ENCODE results near the gene C1QC. TPM values are rescaled to one million over a fixed set of nuclear protein-coding genes. Genes with fewer than 3 reads are reported as not detected.
"Not testable (repeated sequence)": the region's sequence is repeated elsewhere in the genome, so short reads cannot be mapped to it uniquely, and the experiment has no call there.

The C1QC gene
- total RNA-seq, 1 donor from 2014 or later, result 30.3 TPM

GRCh38 chr1:22674410-22674749, 30.9 kb downstream of the C1QC start:
- Histone ChIP-seq H3K27me3 (ENCODE audit: control insufficient read depth in 3 of 3, insufficient read depth in 3 of 3, low read length in 3 of 3) (peaks cover 56 to 69% (median 58%) of the 10 kb centered on the region in 3 donors), H3K9ac (ENCODE audit: low read depth in 1 of 3, low read length in 3 of 3) (no peak overlapping the region), H3K36me3 (ENCODE audit: control insufficient read depth in 3 of 3, insufficient read depth in 3 of 3, low read length in 3 of 3) (no peaks in the 10 kb centered on the region)

DNA sequence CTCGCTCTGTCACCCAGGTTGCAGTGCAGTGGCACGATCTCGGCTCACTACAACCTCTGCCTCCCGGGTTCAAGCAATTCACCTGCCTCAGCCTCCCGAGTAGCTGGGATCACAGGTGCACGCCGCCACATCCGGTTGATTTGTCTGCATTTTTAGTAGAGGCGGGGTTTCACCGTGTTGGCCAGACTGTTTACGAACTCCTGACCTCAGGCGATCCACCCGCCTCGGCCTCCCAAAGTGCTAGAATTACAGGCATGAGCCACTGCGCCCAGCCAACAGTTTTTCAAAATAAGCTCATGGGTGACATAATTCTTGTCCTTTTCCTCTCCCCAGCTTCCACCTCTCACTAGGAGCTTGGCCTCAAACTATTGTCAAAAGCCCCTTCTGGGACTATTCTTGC, 32.7 kb downstream of the C1QC start:
- H3K4me3 ChIP-seq (ENCODE audit: low read length in 3 of 3); H3K4me1 ChIP-seq (ENCODE audit: control insufficient read depth in 3 of 3, insufficient read depth in 3 of 3, low read length in 3 of 3); H3K9ac ChIP-seq (ENCODE audit: low read depth in 1 of 3, low read length in 3 of 3); H3K36me3 ChIP-seq (ENCODE audit: control insufficient read depth in 3 of 3, insufficient read depth in 3 of 3, low read length in 3 of 3); H3K27ac ChIP-seq (ENCODE audit: low read depth, low read length); H3K9me3 ChIP-seq (ENCODE audit: control insufficient read depth in 3 of 3, low read length in 3 of 3): not testable (repeated sequence)
- H3K27me3 ChIP-seq (ENCODE audit: control insufficient read depth in 3 of 3, insufficient read depth in 3 of 3, low read length in 3 of 3), result peaks cover 46 to 60% (median 52%) of the 10 kb centered on the region in 3 donors

More at GRCh38 chr1:22674410-22674749, 30.9 kb downstream of the C1QC start:
- H3K4me3 ChIP-seq (ENCODE audit: low read length in 3 of 3), result no peak overlapping the region
- H3K9me3 ChIP-seq (ENCODE audit: control insufficient read depth in 3 of 3, low read length in 3 of 3), result no peaks in the 10 kb centered on the region
- no peak overlapping the region for H3K27ac ChIP-seq (ENCODE audit: low read depth, low read length)
- H3K4me1 ChIP-seq (ENCODE audit: control insufficient read depth in 3 of 3, insufficient read depth in 3 of 3, low read length in 3 of 3), result no peaks in the 10 kb centered on the region

DNA sequence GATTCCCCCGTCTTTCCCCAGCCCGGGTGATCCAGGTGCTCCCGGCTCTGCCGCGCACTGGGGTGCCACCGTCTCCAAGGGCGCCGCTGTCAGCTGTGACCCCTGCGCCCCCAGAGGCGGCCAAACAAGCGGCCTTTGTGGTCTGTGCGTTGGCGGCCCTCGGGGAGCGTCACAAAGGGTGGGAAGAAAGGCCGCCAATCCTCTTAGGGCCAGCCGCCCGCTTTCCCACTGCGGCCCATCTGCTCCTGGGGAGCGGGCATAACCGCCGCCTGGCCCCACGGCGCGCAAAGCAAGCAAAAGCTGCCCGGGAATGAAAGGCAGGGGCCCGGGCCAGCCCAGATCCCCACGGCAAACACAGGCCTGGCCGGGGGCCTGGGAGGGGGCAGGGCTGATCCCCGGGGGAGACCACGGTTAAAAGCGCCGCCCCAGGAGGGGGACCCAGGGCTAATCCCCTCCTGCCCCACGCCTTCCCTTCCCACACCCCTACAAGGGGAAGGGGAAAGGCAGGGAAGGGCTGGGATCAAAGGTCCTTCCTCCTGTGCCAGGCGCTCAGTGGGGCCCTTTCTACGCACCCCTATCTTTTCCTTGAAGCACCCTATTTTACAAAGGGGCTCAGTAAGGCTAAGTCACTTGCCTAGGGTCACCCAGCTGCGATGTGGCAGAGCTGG, 33.6 kb downstream of the C1QC start:
- Histone ChIP-seq H3K27me3 (ENCODE audit: control insufficient read depth in 3 of 3, insufficient read depth in 3 of 3, low read length in 3 of 3) (peaks cover 39 to 51% (median 43%) of the 10 kb centered on the region in 3 donors), H3K9ac (ENCODE audit: low read depth in 1 of 3, low read length in 3 of 3) (no peak overlapping the region), H3K36me3 (ENCODE audit: control insufficient read depth in 3 of 3, insufficient read depth in 3 of 3, low read length in 3 of 3) (no peaks in the 10 kb centered on the region), H3K27ac (ENCODE audit: low read depth, low read length) (no peak overlapping the region), H3K4me3 (ENCODE audit: low read length in 3 of 3) (no peak overlapping the region), H3K4me1 (ENCODE audit: control insufficient read depth in 3 of 3, insufficient read depth in 3 of 3, low read length in 3 of 3) (no peaks in the 10 kb centered on the region), H3K9me3 (ENCODE audit: control insufficient read depth in 3 of 3, low read length in 3 of 3) (no peaks in the 10 kb centered on the region)

GRCh38 chr1:22677931-22678896, 34.8 kb downstream of the C1QC start:
- Histone ChIP-seq H3K27me3 (ENCODE audit: control insufficient read depth in 3 of 3, insufficient read depth in 3 of 3, low read length in 3 of 3) (peaks cover 31 to 40% (median 37%) of the 10 kb centered on the region in 3 donors), H3K9me3 (ENCODE audit: control insufficient read depth in 3 of 3, low read length in 3 of 3) (no peaks in the 10 kb centered on the region)

DNA sequence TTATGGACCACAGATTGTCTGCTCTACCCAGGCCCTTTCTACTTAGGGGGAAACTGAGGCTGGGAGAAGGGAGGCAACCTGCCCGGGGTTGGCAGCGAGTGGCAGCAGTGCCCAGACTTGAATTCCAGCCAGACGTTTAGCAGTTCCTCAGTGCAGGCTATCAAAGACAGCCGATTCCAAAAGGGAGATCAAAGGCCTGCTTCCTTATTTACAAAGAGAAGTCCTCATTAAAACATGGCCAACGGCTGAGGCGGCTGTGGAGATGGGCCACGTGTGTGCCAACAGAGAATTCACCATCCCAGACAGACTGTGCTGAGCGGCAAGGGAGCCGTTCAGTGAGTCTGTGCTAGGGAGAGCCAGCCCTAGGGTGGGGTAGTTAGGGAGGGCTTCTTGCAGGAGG, 37.3 kb downstream of the C1QC start:
- Histone ChIP-seq H3K4me1 (ENCODE audit: control insufficient read depth in 3 of 3, insufficient read depth in 3 of 3, low read length in 3 of 3) (no peaks in the 10 kb centered on the region), H3K27me3 (ENCODE audit: control insufficient read depth in 3 of 3, insufficient read depth in 3 of 3, low read length in 3 of 3) (peaks cover 30 to 37% (median 36%) of the 10 kb centered on the region in 3 donors), H3K36me3 (ENCODE audit: control insufficient read depth in 3 of 3, insufficient read depth in 3 of 3, low read length in 3 of 3) (no peaks in the 10 kb centered on the region), H3K27ac (ENCODE audit: low read depth, low read length) (no peak overlapping the region), H3K9ac (ENCODE audit: low read depth in 1 of 3, low read length in 3 of 3) (no peak overlapping the region), H3K9me3 (ENCODE audit: control insufficient read depth in 3 of 3, low read length in 3 of 3) (no peaks in the 10 kb centered on the region), H3K4me3 (ENCODE audit: low read length in 3 of 3) (no peak overlapping the region)

More at GRCh38 chr1:22677931-22678896, 34.8 kb downstream of the C1QC start:
- H3K4me1 ChIP-seq (ENCODE audit: control insufficient read depth in 3 of 3, insufficient read depth in 3 of 3, low read length in 3 of 3), result no peaks in the 10 kb centered on the region
- no peak overlapping the region for H3K9ac ChIP-seq (ENCODE audit: low read depth in 1 of 3, low read length in 3 of 3)
- no peak overlapping the region for H3K4me3 ChIP-seq (ENCODE audit: low read length in 3 of 3)
- H3K27ac ChIP-seq (ENCODE audit: low read depth, low read length), result no peak overlapping the region
- H3K36me3 ChIP-seq (ENCODE audit: control insufficient read depth in 3 of 3, insufficient read depth in 3 of 3, low read length in 3 of 3), result no peaks in the 10 kb centered on the region

GRCh38 chr1:22681556-22682276, 38.3 kb downstream of the C1QC start:
- Histone ChIP-seq H3K36me3 (ENCODE audit: control insufficient read depth in 3 of 3, insufficient read depth in 3 of 3, low read length in 3 of 3) (no peaks in the 10 kb centered on the region), H3K9me3 (ENCODE audit: control insufficient read depth in 3 of 3, low read length in 3 of 3) (no peaks in the 10 kb centered on the region), H3K4me1 (ENCODE audit: control insufficient read depth in 3 of 3, insufficient read depth in 3 of 3, low read length in 3 of 3) (no peaks in the 10 kb centered on the region), H3K4me3 (ENCODE audit: low read length in 3 of 3) (no peak overlapping the region), H3K9ac (ENCODE audit: low read depth in 1 of 3, low read length in 3 of 3) (no peak overlapping the region), H3K27me3 (ENCODE audit: control insufficient read depth in 3 of 3, insufficient read depth in 3 of 3, low read length in 3 of 3) (peaks cover 35 to 41% (median 38%) of the 10 kb centered on the region in 3 donors), H3K27ac (ENCODE audit: low read depth, low read length) (no peak overlapping the region)

- no peak overlapping the region for H3K27ac ChIP-seq (ENCODE audit: low read depth, low read length)
- no peaks in the 10 kb centered on the region for H3K4me1 ChIP-seq (ENCODE audit: control insufficient read depth in 3 of 3, insufficient read depth in 3 of 3, low read length in 3 of 3)
- no peaks in the 10 kb centered on the region for H3K9me3 ChIP-seq (ENCODE audit: control insufficient read depth in 3 of 3, low read length in 3 of 3)
- no peak overlapping the region for H3K4me3 ChIP-seq (ENCODE audit: low read length in 3 of 3)
- peaks cover 27 to 36% (median 31%) of the 10 kb centered on the region in 3 donors for H3K27me3 ChIP-seq (ENCODE audit: control insufficient read depth in 3 of 3, insufficient read depth in 3 of 3, low read length in 3 of 3)
- H3K36me3 ChIP-seq (ENCODE audit: control insufficient read depth in 3 of 3, insufficient read depth in 3 of 3, low read length in 3 of 3), result no peaks in the 10 kb centered on the region
- no peak overlapping the region for H3K9ac ChIP-seq (ENCODE audit: low read depth in 1 of 3, low read length in 3 of 3)
Observed at GRCh38 chr1:22683547-22683946, 40.1 kb downstream of the C1QC start.

DNA sequence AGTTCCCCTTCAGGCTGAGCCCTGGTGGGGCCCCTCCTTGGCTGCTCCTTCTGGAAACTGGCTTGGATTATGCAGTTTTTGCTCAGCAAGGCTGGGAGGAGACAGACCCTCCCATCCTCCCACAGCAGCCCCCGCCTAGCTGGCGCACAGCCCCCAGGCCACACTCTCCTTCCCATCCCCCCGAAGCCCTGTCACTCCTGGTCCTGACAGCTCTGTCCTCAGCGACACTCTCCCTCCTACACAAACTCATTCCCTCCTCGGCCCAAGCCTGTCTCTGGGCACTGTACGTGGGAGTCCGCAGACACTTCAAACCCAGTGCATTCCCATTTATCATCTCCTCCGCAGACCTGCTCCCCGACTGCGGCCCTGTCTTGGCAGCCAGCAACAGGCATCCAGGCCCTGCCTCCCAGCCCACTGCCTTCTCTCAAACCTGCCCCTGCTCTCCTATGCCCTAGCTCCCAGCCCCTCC, 42.2 kb downstream of the C1QC start:
- no peaks in the 10 kb centered on the region for H3K9me3 ChIP-seq (ENCODE audit: control insufficient read depth in 3 of 3, low read length in 3 of 3)
- peaks cover 23 to 40% (median 26%) of the 10 kb centered on the region in 3 donors for H3K27me3 ChIP-seq (ENCODE audit: control insufficient read depth in 3 of 3, insufficient read depth in 3 of 3, low read length in 3 of 3)
- H3K27ac ChIP-seq (ENCODE audit: low read depth, low read length), result no peak overlapping the region
- H3K4me1 ChIP-seq (ENCODE audit: control insufficient read depth in 3 of 3, insufficient read depth in 3 of 3, low read length in 3 of 3), result no peaks in the 10 kb centered on the region
- no peak overlapping the region for H3K9ac ChIP-seq (ENCODE audit: low read depth in 1 of 3, low read length in 3 of 3)
- H3K36me3 ChIP-seq (ENCODE audit: control insufficient read depth in 3 of 3, insufficient read depth in 3 of 3, low read length in 3 of 3), result no peaks in the 10 kb centered on the region
- H3K4me3 ChIP-seq (ENCODE audit: low read length in 3 of 3), result no peak overlapping the region

GRCh38 chr1:22687191-22687590, 43.8 kb downstream of the C1QC start:
- Histone ChIP-seq H3K4me1 (ENCODE audit: control insufficient read depth in 3 of 3, insufficient read depth in 3 of 3, low read length in 3 of 3) (no peaks in the 10 kb centered on the region), H3K27ac (ENCODE audit: low read depth, low read length) (no peak overlapping the region), H3K9ac (ENCODE audit: low read depth in 1 of 3, low read length in 3 of 3) (no peak overlapping the region), H3K27me3 (ENCODE audit: control insufficient read depth in 3 of 3, insufficient read depth in 3 of 3, low read length in 3 of 3) (peaks cover 23 to 37% (median 25%) of the 10 kb centered on the region in 3 donors), H3K9me3 (ENCODE audit: control insufficient read depth in 3 of 3, low read length in 3 of 3) (no peaks in the 10 kb centered on the region), H3K4me3 (ENCODE audit: low read length in 3 of 3) (no peak overlapping the region), H3K36me3 (ENCODE audit: control insufficient read depth in 3 of 3, insufficient read depth in 3 of 3, low read length in 3 of 3) (no peaks in the 10 kb centered on the region)

Measured in skeletal muscle tissue (tissue), 4 donors.